GM23338 (cell line): Measurements from ENCODE around the gene NLRP9. TPM values are rescaled to one million over a fixed set of nuclear protein-coding genes. Genes with fewer than 3 reads are reported as not detected.

Experiments used
- ATAC-seq: fragments of 200-7000 bp; cut with Tn5 transposase; 3 replicates; pipeline ENCODE4 v1.9.1; 2020
- DNase-seq: peaks from one replicate; pipeline ENCODE4 v3.0.0-alpha.2; 2015; ENCODE audit warnings: low spot score
- H2AFZ ChIP-seq: fragments of 200-600 bp; sonication (generic); 2 replicates; pipeline ENCODE4 v1.8.0; 2016; ENCODE audit warnings: antibody characterized with exemption, mild to moderate bottlenecking, moderate library complexity
- H3F3A ChIP-seq: fragments of 200-600 bp; sonication (generic); replicated peaks from 2 replicates; pipeline ENCODE4 v1.8.0; 2017; ENCODE audit warnings: antibody characterized with exemption, mixed run types, low read depth
- H3K27ac ChIP-seq: fragments of 200-600 bp; sonication (generic); 2 replicates; pipeline ENCODE4 v1.6.1; 2016; ENCODE audit warnings: low read depth
- H3K27me3 ChIP-seq: fragments of 200-600 bp; sonication (generic); 2 replicates; pipeline ENCODE4 v1.8.0; 2016; ENCODE audit warnings: mild to moderate bottlenecking, mixed run types, moderate library complexity; ENCODE audit not compliant: insufficient read depth
- H3K36me3 ChIP-seq: fragments of 200-600 bp; sonication (generic); 2 replicates; pipeline ENCODE4 v1.8.0; 2016; ENCODE audit warnings: mild to moderate bottlenecking; ENCODE audit not compliant: insufficient read depth
- H3K4me1 ChIP-seq: fragments of 200-600 bp; sonication (generic); 2 replicates; pipeline ENCODE4 v1.8.0; 2016; ENCODE audit warnings: mild to moderate bottlenecking, moderate library complexity; ENCODE audit not compliant: insufficient read depth
- H3K4me2 ChIP-seq: fragments of 200-600 bp; sonication (generic); 2 replicates; pipeline ENCODE4 v1.7.1; 2017; ENCODE audit warnings: mixed run types
- H3K4me3 ChIP-seq: fragments of 200-600 bp; sonication (generic); 2 replicates; pipeline ENCODE4 v1.6.1; 2016; ENCODE audit warnings: mixed run types
- H3K79me2 ChIP-seq: fragments of 200-600 bp; sonication (generic); replicated peaks from 2 replicates; pipeline ENCODE4 v1.8.0; 2017; ENCODE audit warnings: mild to moderate bottlenecking; ENCODE audit not compliant: insufficient read depth
- H3K9me2 ChIP-seq: fragments of 200-600 bp; sonication (generic); 2 replicates; pipeline ENCODE4 v1.8.0; 2017; ENCODE audit not compliant: insufficient read depth
- H4K20me1 ChIP-seq: fragments of 200-600 bp; sonication (generic); replicated peaks from 2 replicates; pipeline ENCODE4 v1.8.0; 2017; ENCODE audit warnings: mild to moderate bottlenecking; ENCODE audit not compliant: insufficient read depth
- H3K27ac Mint-ChIP-seq: 2 replicates; pipeline ENCODE4 v1.8.0; 2020; ENCODE audit warnings: inconsistent platforms, mild to moderate bottlenecking, moderate library complexity, mixed read lengths
- H3K27me3 Mint-ChIP-seq: 3 replicates; pipeline ENCODE4 v1.8.0; 2022; ENCODE audit warnings: low read depth, mild to moderate bottlenecking, moderate library complexity, mixed read lengths, inconsistent platforms; ENCODE audit not compliant: insufficient read depth, poor library complexity
- H3K36me3 Mint-ChIP-seq: 3 replicates; pipeline ENCODE4 v1.8.0; 2021; ENCODE audit warnings: low read depth, mild to moderate bottlenecking, inconsistent platforms, moderate library complexity, mixed read lengths
- H3K4me1 Mint-ChIP-seq: 3 replicates; pipeline ENCODE4 v1.8.0; 2020; ENCODE audit warnings: mild to moderate bottlenecking, inconsistent platforms, mixed read lengths
- H3K4me3 Mint-ChIP-seq: 3 replicates; pipeline ENCODE4 v1.8.0; 2021; ENCODE audit warnings: moderate library complexity, mild to moderate bottlenecking, inconsistent platforms, mixed read lengths
- H3K9me3 Mint-ChIP-seq: 3 replicates; pipeline ENCODE4 v1.8.0; 2020; ENCODE audit warnings: moderate library complexity, mild to moderate bottlenecking, inconsistent platforms, mixed read lengths
- CREB1 ChIP-seq: fragments of 250-450 bp; sonication (Bioruptor Pico); IDR thresholded peaks from 2 replicates; pipeline ENCODE4 v1.5.0; 2020; ENCODE audit warnings: low read depth, mild to moderate bottlenecking, moderate library complexity
- ETS1 ChIP-seq: IDR thresholded peaks from 2 replicates; pipeline ENCODE4 v1.6.1; 2016; ENCODE audit warnings: antibody characterized with exemption
- EZH2phosphoT487 ChIP-seq: fragments of 200-600 bp; sonication (generic); IDR thresholded peaks from one replicate; pipeline ENCODE4 v1.8.1; 2018; ENCODE audit warnings: antibody characterized with exemption; ENCODE audit not compliant: unreplicated experiment
- NANOG ChIP-seq: IDR thresholded peaks from 2 replicates; pipeline ENCODE4 v1.6.1; 2016; ENCODE audit warnings: antibody characterized with exemption, borderline replicate concordance
- STAT1 ChIP-seq: IDR thresholded peaks from one replicate; pipeline ENCODE4 v1.6.1; 2016; ENCODE audit warnings: antibody characterized with exemption; ENCODE audit not compliant: unreplicated experiment
- ZNF114 ChIP-seq: fragments of 250-450 bp; sonication (Bioruptor Pico); IDR thresholded peaks from 2 replicates; pipeline ENCODE4 v1.5.0; 2020; ENCODE audit warnings: mild to moderate bottlenecking, moderate library complexity
- ZNF462 ChIP-seq: fragments of 250-450 bp; sonication (Bioruptor Pico); IDR thresholded peaks from 2 replicates; pipeline ENCODE4 v1.5.0; 2020; ENCODE audit warnings: mild to moderate bottlenecking, moderate library complexity
- polyA plus RNA-seq: library from polyadenylated mRNA; unstranded; fragments of >200 nt; fragmentation: Nextera tagmentation; extraction: Ambion mirVana; gene quantifications from 2 replicates; pipeline ENCODE4 v1.2.1, GENCODE V29; 2016
- total RNA-seq: library from RNA; depleted of rRNA; stranded (reverse); fragments of >200 nt; shearing (Covaris generic); gene quantifications from 2 replicates; pipeline ENCODE4 v1.2.3, GENCODE V29; 2014

The NLRP9 gene
- total and polyA plus RNA-seq, 2 experiments from 2014 or later = not detected

- peaks cover 7% of the 10 kb centered on the region for H3K4me1 Mint-ChIP-seq
- Histone ChIP-seq H3K27me3 (no peaks in the 10 kb centered on the region), H4K20me1 (peaks cover 35% of the 10 kb centered on the region), H3K4me2 (no peak overlapping the region), H2AFZ (no peak overlapping the region), H3K9me2 (no peaks in the 10 kb centered on the region), H3K27ac (no peak overlapping the region), H3K36me3 (peaks cover 12% of the 10 kb centered on the region; the same call in 1 of the 2 replicates), H3F3A (peaks cover 5% of the 10 kb centered on the region; the same call in 1 of the 2 replicates), H3K4me3 (no peak overlapping the region), H3K79me2 (peaks cover 64% of the 10 kb centered on the region), H3K4me1 (peaks cover 11% of the 10 kb centered on the region)
- H3K36me3 Mint-ChIP-seq = peaks cover 35% of the 10 kb centered on the region
- DNase-seq (no peak), ATAC-seq (no peak)
- H3K27ac Mint-ChIP-seq = no peak overlapping the region
- H3K4me3 Mint-ChIP-seq = no peak overlapping the region; the same call in 2 of the 3 replicates
- TF ChIP-seq STAT1 = no peak
- no peak for TF ChIP-seq ZNF114 (CRISPR knock-in tag)
- TF ChIP-seq ETS1 = no peak
- peaks cover 4% of the 10 kb centered on the region; the same call in 2 of the 3 replicates for H3K9me3 Mint-ChIP-seq
- H3K27me3 Mint-ChIP-seq = peaks cover 11% of the 10 kb centered on the region
Measured at GRCh38 chr19:55679343-55680257, 58.6 kb downstream of the NLRP9 start.

GRCh38 chr19:55678121-55678671, 60.0 kb downstream of the NLRP9 start:
- Histone ChIP-seq H3F3A (peaks cover 15% of the 10 kb centered on the region; the same call in 1 of the 2 replicates), H3K4me2 (no peak overlapping the region), H3K4me3 (no peak overlapping the region), H3K9me2 (no peaks in the 10 kb centered on the region), H3K79me2 (peaks cover 60% of the 10 kb centered on the region), H3K27ac (no peak overlapping the region), H2AFZ (no peak overlapping the region), H4K20me1 (peaks cover 40% of the 10 kb centered on the region), H3K4me1 (peaks cover 18% of the 10 kb centered on the region), H3K36me3 (peaks cover 9% of the 10 kb centered on the region; the same call in 1 of the 2 replicates), H3K27me3 (no peaks in the 10 kb centered on the region)
- Mint-ChIP-seq H3K4me1 (peaks cover 17% of the 10 kb centered on the region), H3K4me3 (no peak overlapping the region), H3K27ac (no peak overlapping the region), H3K27me3 (peaks cover 15% of the 10 kb centered on the region), H3K9me3 (peaks cover 4% of the 10 kb centered on the region; the same call in 2 of the 3 replicates), H3K36me3 (peaks cover 41% of the 10 kb centered on the region)
- DNase-seq (no peak), ATAC-seq (no peak)
- no peak for TF ChIP-seq CREB1 (CRISPR knock-in tag)
- TF ChIP-seq NANOG = no peak
- no peak for TF ChIP-seq EZH2phosphoT487

GRCh38 chr19:55677572-55678028, 60.6 kb downstream of the NLRP9 start:
- no peak overlapping the region for H3K4me3 Mint-ChIP-seq
- peaks cover 20% of the 10 kb centered on the region for H3K4me1 Mint-ChIP-seq
- Histone ChIP-seq H3F3A (peaks cover 21% of the 10 kb centered on the region; the same call in 1 of the 2 replicates), H3K27ac (no peak overlapping the region), H3K4me2 (no peak overlapping the region), H3K79me2 (peaks cover 60% of the 10 kb centered on the region), H2AFZ (no peak overlapping the region), H4K20me1 (peaks cover 46% of the 10 kb centered on the region), H3K4me1 (peaks cover 24% of the 10 kb centered on the region), H3K9me2 (no peaks in the 10 kb centered on the region), H3K27me3 (no peaks in the 10 kb centered on the region), H3K36me3 (peaks cover 8% of the 10 kb centered on the region; the same call in 1 of the 2 replicates), H3K4me3 (no peak overlapping the region)
- H3K9me3 Mint-ChIP-seq = peaks cover 4% of the 10 kb centered on the region; the same call in 2 of the 3 replicates
- peaks cover 44% of the 10 kb centered on the region for H3K36me3 Mint-ChIP-seq
- no peak overlapping the region for H3K27ac Mint-ChIP-seq
- peaks cover 15% of the 10 kb centered on the region for H3K27me3 Mint-ChIP-seq
- ATAC-seq = no peak
- no peak for DNase-seq
- TF ChIP-seq CREB1 (CRISPR knock-in tag) (no peak), ZNF462 (CRISPR knock-in tag) (no peak)
